HUES48 (cell line): Measurements from ENCODE around the gene PLAAT4.
A peak's percentile ranks its signal among the peaks of the same experiment; 100 is the strongest.

ENCODE experiments used
- H3K27ac ChIP-seq: one replicate; pipeline ENCODE4 v1.7.0; 2013; ENCODE audit warnings: low read depth, low read length, inconsistent platforms
- H3K27me3 ChIP-seq: 2 replicates; pipeline ENCODE4 v1.6.1; 2013; ENCODE audit warnings: mild to moderate bottlenecking, low read length; ENCODE audit not compliant: control insufficient read depth, insufficient read depth
- H3K36me3 ChIP-seq: 2 replicates; pipeline ENCODE4 v1.6.1; 2013; ENCODE audit warnings: low read length; ENCODE audit not compliant: control insufficient read depth, insufficient read depth
- H3K4me1 ChIP-seq: 2 replicates; pipeline ENCODE4 v1.6.1; 2013; ENCODE audit warnings: mild to moderate bottlenecking, low read length; ENCODE audit not compliant: control insufficient read depth, insufficient read depth
- H3K4me3 ChIP-seq: 2 replicates; pipeline ENCODE4 v1.5.1; 2013; ENCODE audit warnings: mild to moderate bottlenecking, low read depth, low read length
- H3K9ac ChIP-seq: 2 replicates; pipeline ENCODE4 v1.6.1; 2013; ENCODE audit warnings: mild to moderate bottlenecking, low read depth, low read length, moderate library complexity
- H3K9me3 ChIP-seq: 2 replicates; pipeline ENCODE4 v1.6.1; 2013; ENCODE audit warnings: low read length; ENCODE audit not compliant: control insufficient read depth, insufficient read depth

PLAAT4 gene

DNA sequence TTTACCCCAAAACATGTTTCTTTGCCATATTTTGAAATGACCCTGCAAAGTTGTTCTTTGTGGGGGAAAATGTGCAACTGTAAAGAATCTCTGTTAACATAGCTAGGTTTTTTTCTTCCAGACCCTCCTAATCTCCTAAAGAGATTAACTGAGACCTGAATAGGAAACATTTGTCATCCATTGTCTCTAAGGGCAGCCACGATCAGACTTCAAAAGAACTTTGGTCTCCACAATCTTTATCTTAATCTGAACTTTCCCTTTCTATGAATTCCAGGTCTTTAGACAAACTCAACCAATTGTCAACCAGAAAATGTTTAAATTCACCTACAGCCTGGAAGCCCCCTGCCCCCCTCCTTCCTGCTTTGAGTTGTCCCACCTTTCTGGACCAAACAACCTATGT lies 35.4 kb upstream of the PLAAT4 start:
- Histone ChIP-seq H3K4me1 (peaks cover 23% of the 10 kb centered on the region), H3K9me3 (peaks cover 17% of the 10 kb centered on the region), H3K27ac (no peak overlapping the region), H3K36me3 (no peaks in the 10 kb centered on the region), H3K4me3 (no peak overlapping the region), H3K27me3 (no peaks in the 10 kb centered on the region), H3K9ac (no peak overlapping the region)

DNA sequence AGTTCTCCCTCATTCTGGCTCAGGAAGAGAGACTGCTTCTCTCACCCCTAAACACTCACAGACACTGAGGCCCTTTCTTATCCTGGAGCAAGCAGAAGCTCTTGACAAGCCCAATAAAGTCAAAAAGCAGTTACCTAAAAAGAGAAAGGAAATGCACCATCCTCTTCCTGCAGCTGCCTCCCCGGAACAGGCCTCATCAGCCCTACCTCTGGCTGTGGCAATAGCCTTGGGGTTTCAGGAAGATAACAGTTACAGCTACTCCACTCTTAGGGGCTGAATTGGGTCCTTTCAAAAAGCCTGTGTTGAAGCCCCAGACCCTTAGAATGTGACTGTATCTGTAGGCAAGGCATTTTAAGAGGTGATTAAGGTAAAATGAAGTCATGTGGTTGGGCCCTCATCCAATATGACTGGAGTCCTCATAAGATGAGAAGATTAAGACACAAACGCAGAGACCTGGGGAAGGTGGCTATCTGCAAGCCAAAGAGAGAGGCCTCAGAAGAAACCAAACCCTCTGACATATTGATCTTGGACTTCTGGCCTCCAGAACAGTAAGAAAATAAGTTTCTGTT lies 34.3 kb upstream of the PLAAT4 start:
- Histone ChIP-seq H3K27ac (no peak overlapping the region), H3K9me3 (peaks cover 17% of the 10 kb centered on the region), H3K4me3 (no peak overlapping the region), H3K36me3 (no peaks in the 10 kb centered on the region), H3K9ac (no peak overlapping the region), H3K4me1 (peaks cover 26% of the 10 kb centered on the region), H3K27me3 (no peaks in the 10 kb centered on the region)

- H3K9me3 ChIP-seq = peaks cover 17% of the 10 kb centered on the region
- H3K27me3 ChIP-seq = no peaks in the 10 kb centered on the region
- no peaks in the 10 kb centered on the region for H3K36me3 ChIP-seq
- H3K4me1 ChIP-seq = peaks cover 26% of the 10 kb centered on the region
- 0 out of 2 replicates have a peak overlapping the region, but pooled peaks have one; percentile 7 for H3K4me3 ChIP-seq
- H3K27ac ChIP-seq = no peak overlapping the region
- no peak overlapping the region for H3K9ac ChIP-seq
Measured at GRCh38 chr11:63503492-63503891, 33.1 kb upstream of the PLAAT4 start.

DNA sequence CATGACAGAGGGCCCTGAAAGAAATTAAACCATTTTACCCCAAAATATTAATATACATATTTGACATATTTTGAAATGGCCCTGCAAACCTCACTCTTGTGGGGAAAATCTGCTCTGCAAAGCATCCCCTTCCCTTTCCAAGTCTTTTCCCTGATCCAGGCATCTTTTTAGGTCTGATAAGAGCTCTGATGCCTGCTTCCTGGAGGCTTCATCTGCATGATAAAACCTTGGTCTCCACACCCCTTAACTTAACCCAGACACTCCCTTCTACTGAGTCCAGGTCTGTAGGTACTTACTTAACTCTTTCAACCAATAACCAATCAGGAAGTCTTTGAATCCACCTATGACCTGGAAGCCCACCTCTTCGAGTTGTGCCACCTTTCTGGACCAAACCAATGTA lies 32.6 kb upstream of the PLAAT4 start:
- Histone ChIP-seq H3K27ac (no peak overlapping the region), H3K27me3 (no peaks in the 10 kb centered on the region), H3K4me1 (peaks cover 26% of the 10 kb centered on the region), H3K4me3 (no peak overlapping the region), H3K9me3 (peaks cover 17% of the 10 kb centered on the region), H3K9ac (no peak overlapping the region), H3K36me3 (no peaks in the 10 kb centered on the region)

DNA sequence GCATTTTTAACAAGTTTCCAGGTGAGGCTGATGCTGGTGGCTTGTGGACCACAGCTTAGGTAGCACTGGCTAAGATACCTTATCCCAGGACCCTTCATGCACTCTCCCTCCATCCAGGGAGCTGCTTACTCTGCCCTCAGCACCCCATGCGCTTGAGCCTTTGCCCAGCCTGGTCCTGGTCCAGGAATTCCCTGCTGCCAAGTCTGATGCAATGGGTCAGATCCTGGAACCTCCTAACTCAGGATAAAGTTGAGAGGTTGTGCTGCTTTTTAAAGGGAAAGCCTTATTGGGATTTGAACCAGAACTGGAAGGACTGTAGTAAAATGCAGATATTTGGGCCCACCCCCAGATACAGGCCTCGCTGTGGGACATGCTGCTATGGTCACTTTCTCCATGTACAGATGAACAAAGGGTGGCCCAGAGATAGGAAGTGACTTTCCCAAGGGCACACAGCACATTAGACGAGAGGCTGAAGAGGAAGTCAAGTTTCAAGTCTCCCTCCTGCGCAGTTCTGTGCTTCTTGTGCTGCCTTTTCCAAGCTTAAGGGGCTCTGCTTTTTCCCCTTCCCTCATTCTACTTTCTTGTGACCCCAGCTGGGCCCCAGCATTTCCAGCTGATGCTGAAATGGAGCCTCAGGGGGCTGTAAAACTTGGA lies 31.5 kb upstream of the PLAAT4 start:
- Histone ChIP-seq H3K4me1 (peaks cover 26% of the 10 kb centered on the region), H3K9ac (no peak overlapping the region), H3K27me3 (no peaks in the 10 kb centered on the region), H3K27ac (no peak overlapping the region), H3K4me3 (no peak overlapping the region), H3K36me3 (no peaks in the 10 kb centered on the region), H3K9me3 (peaks cover 10% of the 10 kb centered on the region)

GRCh38 chr11:63505857-63506528 lies 30.6 kb upstream of the PLAAT4 start, which contains the start of gene LGALS12:
Gene LGALS12 (plus strand): TSS chr11:63506084. CDS start chr11:63506459, 375 bp downstream.
- H3K9me3 ChIP-seq = 0 out of 2 replicates have a peak, but pooled peaks cover under 1% of the 10 kb centered on the region
- no peak within 1 kb of the TSS for H3K4me3 ChIP-seq
- H3K36me3 ChIP-seq = no peaks in the 10 kb centered on the region
- no peaks in the 10 kb centered on the region for H3K27me3 ChIP-seq
- H3K4me1 ChIP-seq = peaks cover 30% of the 10 kb centered on the region
- H3K9ac ChIP-seq = no peak within 1 kb of the TSS
- H3K27ac ChIP-seq = peak within 1 kb of the TSS; percentile 22

- Histone ChIP-seq H3K27me3 (no peaks in the 10 kb centered on the region), H3K4me1 (peaks cover 33% of the 10 kb centered on the region), H3K27ac (no peak overlapping the region), H3K36me3 (no peaks in the 10 kb centered on the region), H3K4me3 (no peak overlapping the region), H3K9ac (no peak overlapping the region), H3K9me3 (no peaks in the 10 kb centered on the region)
Measured at GRCh38 chr11:63506876-63507275, 29.7 kb upstream of the PLAAT4 start.

GRCh38 chr11:63507511-63507910 lies 29.1 kb upstream of the PLAAT4 start:
- peaks cover 33% of the 10 kb centered on the region for H3K4me1 ChIP-seq

DNA sequence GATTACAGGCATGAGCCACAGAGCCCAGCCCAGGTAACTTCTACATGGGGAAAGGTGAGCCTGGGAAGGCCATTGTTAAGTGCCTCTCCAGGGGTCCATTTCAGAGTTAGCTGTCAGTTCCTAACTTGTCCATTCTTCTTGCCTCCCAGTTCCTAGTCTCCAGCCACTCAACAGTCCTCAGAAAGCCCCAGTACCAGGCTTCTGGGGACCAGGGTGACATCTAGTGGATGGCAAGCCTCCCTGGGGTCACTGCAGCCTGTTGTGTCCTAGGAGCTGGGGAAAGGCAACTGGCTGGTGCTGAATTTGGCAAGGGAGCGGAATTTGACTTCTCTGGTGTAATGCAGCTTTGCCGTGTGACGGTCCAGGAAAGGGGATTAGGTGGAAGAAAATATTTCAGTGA lies 28.6 kb upstream of the PLAAT4 start:
- H3K4me1 ChIP-seq = peaks cover 33% of the 10 kb centered on the region
- H3K36me3 ChIP-seq = no peaks in the 10 kb centered on the region
- H3K4me3 ChIP-seq = no peak overlapping the region
- no peak overlapping the region for H3K9ac ChIP-seq
- H3K27me3 ChIP-seq = no peaks in the 10 kb centered on the region
- H3K9me3 ChIP-seq = no peaks in the 10 kb centered on the region
- H3K27ac ChIP-seq = no peak overlapping the region

More at GRCh38 chr11:63507511-63507910, 29.1 kb upstream of the PLAAT4 start:
- Histone ChIP-seq H3K9me3 (no peaks in the 10 kb centered on the region), H3K4me3 (no peak overlapping the region), H3K27ac (no peak overlapping the region), H3K9ac (no peak overlapping the region), H3K27me3 (no peaks in the 10 kb centered on the region), H3K36me3 (no peaks in the 10 kb centered on the region)

GRCh38 chr11:63508745-63509144 lies 27.9 kb upstream of the PLAAT4 start:
- no peak overlapping the region for H3K9ac ChIP-seq
- H3K4me3 ChIP-seq = no peak overlapping the region
- H3K4me1 ChIP-seq = peaks cover 27% of the 10 kb centered on the region
- H3K27me3 ChIP-seq = no peaks in the 10 kb centered on the region
- H3K9me3 ChIP-seq = no peaks in the 10 kb centered on the region
- no peak overlapping the region for H3K27ac ChIP-seq
- no peaks in the 10 kb centered on the region for H3K36me3 ChIP-seq
